EH (cell line): ENCODE data around the gene RIPK4.
A peak's percentile ranks its signal among the peaks of the same experiment; 100 is the strongest.
"Not testable (repeated sequence)": the region's sequence is repeated elsewhere in the genome, so short reads cannot be mapped to it uniquely, and the experiment has no call there.

Source experiments
- DNase-seq: peaks from one replicate; pipeline ENCODE4 v3.0.0-alpha.2; 2015; ENCODE audit warnings: low read depth

RIPK4 gene

GRCh38 chr21:41714299-41714865 lies 52.5 kb downstream of the RIPK4 start:
- not testable (repeated sequence) for DNase-seq

- DNase-seq = no peak
Observed at GRCh38 chr21:41713495-41714281, 53.2 kb downstream of the RIPK4 start.

DNA sequence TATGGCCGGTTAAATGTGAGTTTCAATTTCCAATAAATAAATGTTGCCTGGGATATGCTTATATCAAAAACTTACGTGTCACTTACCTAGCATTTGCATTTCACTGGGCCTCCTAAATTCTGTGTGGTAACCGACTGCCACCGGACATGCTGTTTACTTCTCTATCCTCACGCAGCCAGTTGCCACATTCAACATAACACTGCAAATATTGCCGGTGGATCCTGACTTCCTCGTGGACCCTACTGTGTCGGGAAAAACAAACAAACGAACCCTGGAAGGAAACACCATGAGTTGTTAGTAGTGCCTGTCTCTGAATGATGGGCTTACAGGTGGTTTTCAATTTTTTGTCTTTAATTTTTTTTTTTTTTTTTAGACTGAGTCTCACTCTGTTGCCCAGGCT lies 54.1 kb downstream of the RIPK4 start:
- DNase-seq = no peak

- DNase-seq = no peak
Observed at GRCh38 chr21:41712201-41712600, 54.7 kb downstream of the RIPK4 start.

GRCh38 chr21:41711416-41712007 lies 55.3 kb downstream of the RIPK4 start:
- DNase-seq = no peak

GRCh38 chr21:41710823-41711160 lies 56.1 kb downstream of the RIPK4 start:
- DNase-seq = no peak

DNA sequence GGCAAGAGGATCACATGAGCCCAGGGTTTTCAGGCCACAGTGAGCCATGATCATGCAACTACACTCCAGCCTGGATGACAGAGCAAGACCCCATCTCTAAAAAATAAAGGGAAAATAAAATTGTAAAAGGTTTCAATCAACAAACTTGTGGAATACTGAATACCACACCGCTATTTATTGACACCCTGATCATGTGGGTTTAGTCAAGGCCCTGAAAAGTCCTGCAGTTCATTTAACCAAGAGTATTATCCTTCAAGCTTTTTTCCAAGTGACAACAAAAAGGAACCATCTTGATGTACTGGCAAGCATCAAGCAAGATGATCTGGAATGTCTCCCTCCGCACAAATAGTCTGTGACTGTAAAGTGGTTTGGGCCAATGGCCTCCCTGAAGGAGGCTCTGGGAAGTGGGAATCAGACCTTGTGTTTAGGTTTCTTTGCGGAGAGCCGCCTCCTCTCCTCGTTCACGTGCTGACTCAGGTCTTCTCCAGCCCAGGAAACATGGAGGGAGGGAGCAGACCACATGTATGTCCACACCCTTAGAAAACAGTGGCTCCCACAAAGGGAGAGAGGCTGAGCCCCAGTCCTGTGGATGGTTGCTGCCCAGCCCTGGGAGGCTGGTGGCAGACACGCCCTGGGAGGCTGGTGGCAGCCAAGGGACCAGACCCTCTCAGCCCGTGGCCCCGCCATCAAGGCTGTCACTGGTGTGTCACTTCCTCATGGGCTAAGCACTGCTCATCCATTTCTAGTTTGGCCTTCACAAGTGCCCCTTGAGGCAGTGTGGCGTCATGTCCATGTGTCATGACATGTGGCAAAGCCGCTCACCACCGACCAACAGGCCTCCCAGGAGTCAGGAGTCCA lies 56.7 kb downstream of the RIPK4 start:
- DNase-seq = no peak

- no peak for DNase-seq
Observed at GRCh38 chr21:41709166-41709565, 57.7 kb downstream of the RIPK4 start.

DNA sequence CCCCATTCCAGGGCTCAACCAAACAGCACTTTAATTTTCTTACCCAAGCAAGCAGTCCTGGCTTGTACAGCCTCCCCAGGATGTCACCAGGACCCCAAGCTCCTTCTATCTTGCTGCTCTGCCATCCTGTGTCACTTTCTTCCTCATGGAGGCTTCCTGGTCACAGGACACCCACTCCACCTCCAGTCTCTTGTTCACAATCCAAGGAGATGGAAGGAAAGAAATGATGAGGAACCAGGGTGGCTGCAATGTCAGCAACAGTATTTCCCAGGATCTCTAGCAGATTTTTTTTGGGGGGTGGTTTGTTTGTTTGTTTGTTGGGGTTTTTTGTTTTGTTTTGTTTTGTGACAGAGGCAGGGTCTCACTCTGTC lies 58.9 kb downstream of the RIPK4 start:
- no peak for DNase-seq

DNA sequence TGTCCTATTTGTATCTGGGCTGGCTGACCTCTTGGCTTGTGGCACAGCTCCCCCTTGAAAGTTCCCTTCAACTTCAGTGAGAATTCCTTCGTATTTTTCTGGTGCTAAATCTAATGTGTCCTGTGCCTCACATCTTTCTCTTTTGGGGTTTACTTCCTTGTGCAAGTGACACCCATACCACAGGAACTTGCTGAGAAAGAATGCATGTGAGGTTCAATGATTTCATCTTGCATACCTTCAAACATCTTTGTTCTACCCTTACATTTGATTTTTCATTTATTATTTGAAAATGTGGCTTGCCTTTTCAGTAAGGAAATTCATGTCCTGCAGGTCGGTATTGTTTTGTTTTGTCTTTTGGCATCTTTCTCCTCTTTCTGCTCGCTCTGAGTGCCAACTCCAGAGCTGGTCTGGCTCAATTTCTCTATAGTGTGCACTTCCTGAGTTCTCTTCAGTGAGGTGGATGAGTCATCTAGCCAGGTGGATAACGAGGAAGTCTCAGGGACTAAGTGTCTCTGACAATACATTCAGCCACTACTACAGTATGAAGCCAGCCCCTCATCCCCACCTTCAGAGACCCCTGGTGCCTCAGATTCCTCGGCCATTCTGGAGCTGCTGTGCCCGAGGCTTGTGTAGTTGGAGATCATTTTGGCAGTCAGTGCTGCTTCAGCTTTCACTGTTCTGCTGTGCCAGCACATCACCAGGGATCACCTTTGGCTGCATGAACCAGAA lies 59.5 kb downstream of the RIPK4 start:
- no peak for DNase-seq

DNA sequence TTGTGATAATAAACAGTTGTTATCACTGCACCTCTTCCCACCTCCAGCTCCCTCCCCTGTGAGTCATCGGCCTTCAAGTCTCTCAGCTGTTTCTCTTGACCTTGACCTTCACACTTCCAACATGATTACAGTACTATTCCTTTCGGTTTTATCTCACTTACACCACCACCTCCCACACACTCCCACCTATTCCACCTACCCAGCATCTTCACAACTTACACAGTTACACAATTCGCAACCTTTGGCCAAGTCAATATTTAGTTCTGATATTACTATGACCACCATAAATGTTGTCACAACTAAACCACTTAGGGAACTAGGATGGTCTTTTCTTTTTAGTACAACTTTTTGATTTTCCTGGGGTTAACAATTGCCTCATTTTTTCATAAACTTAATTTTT lies 60.2 kb downstream of the RIPK4 start:
- DNase-seq = peak; percentile 44

DNA sequence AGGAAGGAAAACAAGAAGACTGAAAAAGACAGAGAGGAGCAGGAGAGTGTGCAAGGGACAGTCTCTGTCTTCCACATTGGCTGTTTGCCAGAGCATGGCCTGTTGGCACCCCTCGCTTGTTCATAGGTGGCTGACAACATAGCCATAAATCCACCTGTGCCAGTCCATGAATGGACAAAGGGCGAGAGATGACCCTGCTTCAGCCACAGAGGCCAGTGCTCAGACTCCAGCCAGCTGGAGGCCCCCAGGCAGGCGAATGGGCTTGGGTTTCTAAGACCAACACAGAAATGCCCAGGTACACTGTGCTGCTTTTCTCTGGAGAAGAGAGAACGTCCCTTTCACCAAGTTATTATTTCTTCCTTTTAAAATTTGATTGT lies 60.6 kb downstream of the RIPK4 start:
- DNase-seq = no peak

DNA sequence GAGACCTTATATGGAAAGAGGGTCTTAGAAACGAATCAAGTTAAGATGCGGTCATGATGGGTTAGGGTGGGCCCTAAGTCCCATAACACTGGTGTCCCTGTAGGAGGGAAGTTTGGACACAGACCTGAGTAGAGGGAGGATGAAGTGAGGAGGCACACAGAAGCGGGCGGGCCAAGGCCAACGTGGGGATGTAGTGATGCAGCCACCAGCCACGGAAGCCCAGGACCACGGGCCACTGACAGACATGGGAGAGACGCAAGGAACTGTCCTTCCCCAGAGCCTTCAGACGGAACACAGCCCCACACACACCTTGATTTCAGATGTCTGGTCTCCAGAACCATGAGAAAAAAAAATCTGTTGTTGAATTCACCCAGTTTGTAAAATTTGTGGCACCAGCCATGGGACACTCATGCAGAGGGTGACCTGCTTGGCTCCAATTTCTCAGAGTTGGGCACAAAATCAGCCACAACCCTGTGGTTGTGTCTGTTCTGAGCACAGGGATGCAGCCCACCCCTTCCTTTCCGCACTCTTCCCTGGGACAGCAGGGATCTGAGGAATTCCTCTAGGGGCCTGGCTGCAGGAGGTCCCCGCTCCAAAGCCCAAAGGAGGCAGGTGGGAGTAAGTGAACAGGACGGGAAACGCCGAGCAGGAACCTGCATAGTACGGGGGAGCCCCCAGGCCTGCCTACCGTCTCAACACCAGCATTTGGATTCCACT lies 61.1 kb downstream of the RIPK4 start:
- no peak for DNase-seq

- no peak for DNase-seq
Observed at GRCh38 chr21:41703857-41704501, 62.9 kb downstream of the RIPK4 start.

GRCh38 chr21:41701749-41702148 lies 65.1 kb downstream of the RIPK4 start:
- peak; percentile 18 for DNase-seq

GRCh38 chr21:41699311-41699710 lies 67.5 kb downstream of the RIPK4 start:
- no peak for DNase-seq

GRCh38 chr21:41698071-41698470 lies 68.8 kb downstream of the RIPK4 start:
- no peak for DNase-seq

DNA sequence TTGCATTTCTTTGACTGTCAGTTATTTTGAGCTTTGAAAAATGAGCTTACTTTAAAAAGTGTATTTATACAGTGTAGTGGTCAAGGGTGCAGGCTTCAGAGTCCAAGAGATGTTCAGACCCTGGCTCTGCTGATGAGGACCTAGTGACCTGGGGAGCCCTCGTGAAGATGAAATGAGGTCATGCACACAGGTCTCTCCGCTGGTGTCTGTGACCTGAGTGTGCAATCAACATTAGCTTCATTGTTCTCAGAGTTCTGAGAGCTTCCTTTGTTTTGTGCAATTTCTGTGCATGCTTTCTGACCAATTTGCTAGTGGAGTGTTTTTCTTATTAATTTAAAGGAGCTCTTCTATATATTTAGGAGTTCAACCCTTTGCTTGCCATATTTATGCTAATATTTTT lies 71.3 kb downstream of the RIPK4 start:
- no peak for DNase-seq

DNA sequence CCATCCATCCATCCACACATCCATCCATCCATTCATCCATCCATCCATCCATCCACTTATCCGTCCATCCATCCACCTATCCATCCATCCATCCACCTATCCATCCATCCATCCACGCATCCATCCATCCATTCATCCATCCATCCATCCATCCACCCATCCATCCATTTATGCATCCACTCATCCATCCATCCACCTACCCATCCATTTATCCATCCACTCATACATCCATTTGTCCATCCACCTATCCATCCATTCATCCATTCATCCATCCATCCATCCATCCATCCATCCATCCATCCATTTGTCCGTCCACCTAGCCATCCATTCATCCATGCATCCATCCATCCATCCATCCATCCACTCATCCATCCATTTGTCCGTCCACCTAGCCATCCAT lies 72.8 kb downstream of the RIPK4 start:
- not testable (repeated sequence) for DNase-seq

DNA sequence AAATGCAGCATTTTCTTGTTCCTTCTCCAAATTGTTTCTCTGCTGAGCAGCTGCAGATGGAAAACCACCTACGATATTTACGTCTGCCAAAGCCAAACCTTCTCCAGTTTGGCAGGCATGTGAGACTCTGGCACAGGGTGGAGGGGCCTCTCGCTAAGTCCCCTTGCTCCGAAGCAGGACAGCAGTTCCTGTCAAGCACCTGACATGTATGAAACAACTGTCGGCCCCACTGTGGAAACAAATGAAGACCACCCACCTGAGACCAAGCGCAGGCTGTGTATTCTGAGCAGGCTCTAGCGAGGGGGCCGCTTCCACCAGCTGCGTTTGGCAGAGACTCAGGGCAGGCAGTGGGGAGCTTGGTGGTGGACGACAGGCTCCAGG lies 74.7 kb downstream of the RIPK4 start:
- no peak for DNase-seq
